ENCODE data around the gene TTC21A.

TTC21A gene

DNA sequence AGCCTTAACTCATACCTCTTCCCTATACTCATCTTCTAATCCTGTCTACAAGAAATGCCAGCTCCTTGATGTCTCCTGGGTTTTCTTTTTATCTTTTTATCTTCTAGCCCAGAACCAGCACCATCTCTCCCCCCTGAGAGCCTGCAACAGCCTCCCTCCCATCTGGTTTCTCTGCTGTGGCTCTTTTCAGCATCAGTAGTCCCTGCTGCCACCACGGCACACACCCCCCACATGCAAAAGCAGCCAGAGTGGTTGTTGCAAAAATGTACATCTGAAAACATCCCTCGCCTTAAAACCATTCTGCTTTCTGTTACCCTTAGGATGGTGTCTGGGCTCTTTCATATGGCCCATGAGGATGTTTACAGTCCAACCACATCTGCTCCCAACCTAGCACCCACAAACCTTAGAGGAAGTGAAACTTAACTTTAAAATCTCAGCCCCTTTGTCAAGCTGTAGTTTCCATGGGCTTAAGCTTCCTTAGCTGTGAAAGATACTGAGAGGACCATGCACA is 775 bp downstream of the TTC21A start:
- peak overlapping the region; percentile 93 for H3K4me3 ChIP-seq (replicated peaks; ENCODE audit: low read depth, low read length)
- DNase-seq (ENCODE audit: extremely low read depth, low read depth), result no peak
- TF ChIP-seq, protein P1, sequence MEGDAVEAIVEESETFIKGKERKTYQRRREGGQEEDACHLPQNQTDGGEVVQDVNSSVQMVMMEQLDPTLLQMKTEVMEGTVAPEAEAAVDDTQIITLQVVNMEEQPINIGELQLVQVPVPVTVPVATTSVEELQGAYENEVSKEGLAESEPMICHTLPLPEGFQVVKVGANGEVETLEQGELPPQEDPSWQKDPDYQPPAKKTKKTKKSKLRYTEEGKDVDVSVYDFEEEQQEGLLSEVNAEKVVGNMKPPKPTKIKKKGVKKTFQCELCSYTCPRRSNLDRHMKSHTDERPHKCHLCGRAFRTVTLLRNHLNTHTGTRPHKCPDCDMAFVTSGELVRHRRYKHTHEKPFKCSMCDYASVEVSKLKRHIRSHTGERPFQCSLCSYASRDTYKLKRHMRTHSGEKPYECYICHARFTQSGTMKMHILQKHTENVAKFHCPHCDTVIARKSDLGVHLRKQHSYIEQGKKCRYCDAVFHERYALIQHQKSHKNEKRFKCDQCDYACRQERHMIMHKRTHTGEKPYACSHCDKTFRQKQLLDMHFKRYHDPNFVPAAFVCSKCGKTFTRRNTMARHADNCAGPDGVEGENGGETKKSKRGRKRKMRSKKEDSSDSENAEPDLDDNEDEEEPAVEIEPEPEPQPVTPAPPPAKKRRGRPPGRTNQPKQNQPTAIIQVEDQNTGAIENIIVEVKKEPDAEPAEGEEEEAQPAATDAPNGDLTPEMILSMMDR (IDR thresholded peaks at IDR 0.05; ENCODE audit: low read depth, low read length, missing control alignments), result no peak

DNA sequence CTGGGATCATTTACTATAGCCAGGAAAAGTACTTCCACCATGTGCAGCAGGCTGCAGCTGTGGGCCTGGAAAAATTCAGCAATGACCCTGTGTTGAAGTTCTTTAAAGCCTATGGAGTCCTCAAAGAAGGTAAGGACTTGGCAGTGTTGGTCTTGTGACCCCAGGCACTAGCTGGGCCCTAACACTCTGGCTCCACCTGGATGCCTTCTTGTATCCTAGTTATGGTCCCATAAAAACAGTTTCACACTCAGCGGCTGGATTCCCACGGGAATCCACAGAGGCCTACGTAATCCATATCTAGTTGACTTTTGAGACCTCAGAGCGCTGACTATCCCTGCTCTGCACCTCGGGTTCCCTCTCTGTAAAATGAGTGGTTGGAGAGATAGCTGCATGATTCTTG is 1.6 kb downstream of the TTC21A start:
- TF ChIP-seq, protein P1 (IDR thresholded peaks at IDR 0.05; ENCODE audit: low read depth, low read length, missing control alignments), result no peak
- DNase-seq (ENCODE audit: extremely low read depth, low read depth), result no peak
- no peak overlapping the region for H3K4me3 ChIP-seq (replicated peaks; ENCODE audit: low read depth, low read length)

DNA sequence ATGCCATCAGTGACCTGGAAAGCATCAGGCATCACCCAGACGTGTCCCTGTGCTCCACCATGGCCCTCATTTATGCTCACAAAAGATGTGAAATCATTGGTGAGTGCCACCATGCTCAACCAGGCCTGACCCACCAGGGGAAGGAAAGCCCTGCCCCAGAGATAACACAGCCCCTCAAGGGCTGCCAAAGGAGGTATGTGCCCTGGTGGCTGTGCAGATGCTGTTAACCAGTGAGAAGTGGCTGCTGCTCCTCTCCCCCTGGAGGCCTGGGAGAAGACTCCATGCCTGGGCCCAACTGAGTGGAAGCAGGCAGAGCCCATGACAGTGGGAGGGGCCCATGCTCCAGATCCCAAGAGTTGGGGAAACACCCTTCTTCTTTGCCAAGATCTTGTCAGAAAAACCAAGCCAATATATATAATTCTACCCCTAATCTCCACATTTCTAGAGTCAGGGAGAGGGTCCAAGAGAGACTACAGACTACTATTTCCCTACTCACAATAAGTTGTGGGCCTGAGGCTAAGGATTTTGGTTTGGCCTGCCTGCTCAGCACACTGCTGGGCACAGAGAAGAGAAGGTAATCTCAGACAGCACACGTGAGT is 2.7 kb downstream of the TTC21A start:
- no peak overlapping the region for H3K4me3 ChIP-seq (replicated peaks; ENCODE audit: low read depth, low read length)
- TF ChIP-seq, protein P1 (IDR thresholded peaks at IDR 0.05; ENCODE audit: low read depth, low read length, missing control alignments), result no peak
- DNase-seq (ENCODE audit: extremely low read depth, low read depth), result no peak

DNA sequence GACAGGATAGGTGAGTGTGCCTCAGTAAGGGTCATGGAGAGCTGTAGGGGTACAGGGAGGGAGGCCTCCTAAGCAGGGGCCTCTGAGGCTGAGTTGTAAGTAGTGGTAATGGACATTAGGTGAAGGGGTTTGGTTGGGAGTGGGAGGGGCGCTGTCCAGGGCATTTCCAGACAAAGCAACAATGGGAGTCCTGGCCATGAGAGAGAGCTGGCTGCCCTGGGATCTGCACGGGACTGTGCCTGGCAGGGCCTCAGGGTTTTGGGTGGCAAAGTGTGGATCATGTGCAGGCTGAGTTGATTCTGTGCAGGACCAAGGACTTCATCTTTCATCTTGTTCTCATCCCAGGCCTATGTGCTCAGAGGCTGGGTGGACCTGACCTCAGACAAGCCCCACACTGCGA is 4.6 kb downstream of the TTC21A start:
- TF ChIP-seq, protein P1 (IDR thresholded peaks at IDR 0.05; ENCODE audit: low read depth, low read length, missing control alignments), result no peak
- H3K4me3 ChIP-seq (replicated peaks; ENCODE audit: low read depth, low read length), result no peak overlapping the region
- no peak for DNase-seq (ENCODE audit: extremely low read depth, low read depth)

DNA sequence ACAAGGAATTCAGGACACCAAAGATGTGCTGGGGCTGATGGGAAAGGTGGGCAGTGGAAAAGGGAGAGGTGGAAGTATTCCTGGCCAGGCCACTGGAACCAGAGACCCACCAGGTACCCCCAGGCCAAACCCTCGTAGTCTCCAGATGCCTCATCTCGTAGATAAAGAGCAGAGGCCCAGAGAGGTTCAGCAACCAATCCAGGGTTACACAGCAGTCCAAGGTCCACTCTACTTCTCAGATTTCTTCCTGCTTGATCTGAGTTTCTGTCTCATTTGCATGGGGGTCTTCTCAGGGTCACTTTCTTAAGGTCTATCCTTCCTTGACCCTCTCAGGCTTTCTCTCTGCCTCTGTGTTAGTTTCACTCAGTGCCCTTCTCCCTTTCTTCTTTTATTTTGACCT is 5.1 kb downstream of the TTC21A start:
- no peak overlapping the region for H3K4me3 ChIP-seq (replicated peaks; ENCODE audit: low read depth, low read length)
- TF ChIP-seq, protein P1 (IDR thresholded peaks at IDR 0.05; ENCODE audit: low read depth, low read length, missing control alignments), result no peak
- DNase-seq (ENCODE audit: extremely low read depth, low read depth), result no peak

DNA sequence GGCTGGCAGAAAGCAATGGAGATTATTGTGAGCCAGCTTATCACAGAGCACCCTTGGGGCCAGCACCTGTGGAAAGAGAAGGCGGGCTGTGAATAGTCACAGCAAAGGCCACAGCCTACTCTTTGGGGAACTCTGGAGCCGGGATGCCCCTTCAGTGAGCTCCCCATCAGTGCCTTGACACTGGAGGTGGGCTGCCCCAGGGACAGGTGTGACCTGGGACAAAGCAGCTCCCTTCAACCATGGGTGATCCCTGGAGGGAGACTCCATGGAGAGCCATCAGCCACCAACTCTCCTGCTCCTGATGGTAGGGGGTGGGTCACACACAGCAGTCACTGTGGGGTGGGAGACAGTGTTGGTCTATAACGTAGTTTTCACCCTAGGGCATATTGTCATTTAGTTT is 5.8 kb downstream of the TTC21A start:
- H3K4me3 ChIP-seq (replicated peaks; ENCODE audit: low read depth, low read length), result no peak overlapping the region
- TF ChIP-seq, protein P1 (IDR thresholded peaks at IDR 0.05; ENCODE audit: low read depth, low read length, missing control alignments), result no peak
- no peak for DNase-seq (ENCODE audit: extremely low read depth, low read depth)

DNA sequence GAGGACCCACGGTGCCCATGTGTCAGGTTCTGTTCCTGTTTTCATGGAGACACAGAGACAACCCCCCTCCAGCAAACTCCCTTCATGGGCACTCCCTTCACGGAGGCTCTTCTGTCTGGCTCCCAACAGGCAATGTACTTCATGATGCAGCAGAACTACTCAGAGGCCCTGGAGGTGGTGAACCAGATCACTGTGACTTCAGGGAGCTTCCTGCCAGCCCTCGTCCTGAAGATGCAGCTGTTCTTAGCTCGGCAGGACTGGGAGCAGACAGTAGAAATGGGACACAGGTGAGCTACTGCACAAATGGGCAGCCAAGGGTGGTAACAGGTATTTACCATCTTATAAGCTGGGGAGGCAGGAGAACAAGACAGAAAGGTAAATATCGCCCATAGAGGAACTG is 7.0 kb downstream of the TTC21A start:
- H3K4me3 ChIP-seq (replicated peaks; ENCODE audit: low read depth, low read length), result no peak overlapping the region
- TF ChIP-seq, protein P1 (IDR thresholded peaks at IDR 0.05; ENCODE audit: low read depth, low read length, missing control alignments), result no peak
- no peak for DNase-seq (ENCODE audit: extremely low read depth, low read depth)
